Erythroblast (primary cell): ENCODE results near the gene ST3GAL3.

ENCODE experiments used
- GATA1 ChIP-seq: IDR thresholded peaks from 2 replicates; pipeline ENCODE4 v1.6.1; 2011; ENCODE audit warnings: low read depth, mild to moderate bottlenecking, control low read depth, low read length, moderate library complexity
- POLR2A ChIP-seq: IDR thresholded peaks from 2 replicates; pipeline ENCODE4 v1.6.1; 2011; ENCODE audit warnings: mild to moderate bottlenecking, low read length

- TF ChIP-seq POLR2A: no peak
- no peak for TF ChIP-seq GATA1
These were observed 92.6 kb downstream of the ST3GAL3 start for GRCh38 chr1:43799656-43800635.
